Measurements from ENCODE around the gene PAX5.

Gene PAX5

DNA sequence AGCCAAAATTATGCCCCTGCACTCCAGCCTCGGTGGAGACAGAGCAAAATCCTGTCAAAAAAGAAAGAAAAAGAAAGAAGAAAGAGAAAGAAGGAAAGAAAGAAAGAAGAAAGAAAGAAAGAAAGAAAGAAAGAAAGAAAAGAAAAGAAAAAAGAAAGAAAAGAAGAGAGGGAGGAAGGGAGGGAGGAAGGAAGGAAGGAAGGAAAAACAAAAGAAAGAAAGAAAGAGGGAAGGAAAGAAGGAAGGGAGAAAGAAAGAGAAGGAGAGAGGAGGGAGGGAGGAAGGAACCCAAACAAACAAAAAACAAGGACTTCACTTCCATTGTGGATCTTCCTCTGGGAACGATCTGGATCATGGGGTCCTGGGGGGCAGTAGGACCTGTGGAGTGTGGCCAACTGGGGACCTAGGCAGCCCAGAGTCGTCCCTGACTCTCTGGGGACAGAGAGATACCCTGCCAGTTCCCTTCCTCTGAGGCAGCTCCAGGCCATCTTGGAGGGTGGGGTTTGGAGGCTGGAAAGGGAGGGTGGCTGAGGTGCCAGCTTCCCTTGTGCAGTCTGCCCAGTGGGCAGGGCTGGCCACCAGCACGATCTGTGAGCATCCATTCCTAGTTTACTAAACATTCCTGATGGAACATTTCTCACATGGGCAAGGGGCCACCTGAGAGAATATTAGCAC, 216.8 kb downstream of the PAX5 start:
- Histone ChIP-seq H3K4me3 (ENCODE audit: low read length) (peak overlapping the region; percentile 76), H3K36me3 (ENCODE audit: control insufficient read depth, insufficient read depth, low read length, severe bottlenecking) (no peaks in the 10 kb centered on the region), H3K9ac (ENCODE audit: low read length) (peak overlapping the region; percentile 88), H3K4me1 (ENCODE audit: control insufficient read depth, insufficient read depth, low read length) (peaks cover 53% of the 10 kb centered on the region), H3K27me3 (replicated peaks; ENCODE audit: control insufficient read depth, insufficient read depth, low read length) (peaks cover 40% of the 10 kb centered on the region), H3K9me3 (ENCODE audit: control insufficient read depth, low read length) (peaks cover 12% of the 10 kb centered on the region)
- DNase-seq (ENCODE audit: low read depth): no peak

GRCh38 chr9:36816371-36816770, 217.7 kb downstream of the PAX5 start:
- no peaks in the 10 kb centered on the region for H3K36me3 ChIP-seq (ENCODE audit: control insufficient read depth, insufficient read depth, low read length, severe bottlenecking)
- peaks cover 36% of the 10 kb centered on the region for H3K27me3 ChIP-seq (replicated peaks; ENCODE audit: control insufficient read depth, insufficient read depth, low read length)
- H3K9ac ChIP-seq (ENCODE audit: low read length): peak overlapping the region; percentile 55
- peak overlapping the region; percentile 31 for H3K4me3 ChIP-seq (ENCODE audit: low read length)
- H3K9me3 ChIP-seq (ENCODE audit: control insufficient read depth, low read length): peaks cover 14% of the 10 kb centered on the region
- DNase-seq (ENCODE audit: low read depth): no peak
- peaks cover 48% of the 10 kb centered on the region for H3K4me1 ChIP-seq (ENCODE audit: control insufficient read depth, insufficient read depth, low read length)

- Histone ChIP-seq H3K36me3 (ENCODE audit: control insufficient read depth, insufficient read depth, low read length, severe bottlenecking) (no peaks in the 10 kb centered on the region), H3K27me3 (replicated peaks; ENCODE audit: control insufficient read depth, insufficient read depth, low read length) (peaks cover 32% of the 10 kb centered on the region), H3K9ac (ENCODE audit: low read length) (peak overlapping the region; percentile 55), H3K4me3 (ENCODE audit: low read length) (peak overlapping the region; percentile 31), H3K9me3 (ENCODE audit: control insufficient read depth, low read length) (peaks cover 20% of the 10 kb centered on the region), H3K4me1 (ENCODE audit: control insufficient read depth, insufficient read depth, low read length) (peaks cover 48% of the 10 kb centered on the region)
- DNase-seq (ENCODE audit: low read depth): no peak
Measured at GRCh38 chr9:36815566-36816348, 218.3 kb downstream of the PAX5 start.

DNA sequence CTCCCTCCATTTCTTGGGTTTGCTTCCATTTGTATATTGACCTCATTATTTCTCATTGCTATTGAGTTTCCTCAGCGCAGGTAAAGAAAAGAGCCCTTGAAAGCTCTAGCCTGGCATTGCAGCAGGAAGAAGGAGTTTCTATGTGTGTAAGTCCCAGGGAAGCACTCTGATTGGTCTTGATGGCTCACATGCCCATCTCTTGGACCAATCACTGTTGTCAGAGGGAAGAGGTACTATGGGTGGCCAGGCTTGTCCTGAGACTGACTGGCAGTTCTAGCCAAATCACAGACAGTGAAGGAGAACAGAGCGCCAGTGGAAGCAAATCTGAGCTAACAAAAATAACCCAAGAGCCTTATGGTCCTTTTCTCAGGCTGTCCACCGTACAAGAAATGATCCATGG, 219.0 kb downstream of the PAX5 start:
- Histone ChIP-seq H3K9me3 (ENCODE audit: control insufficient read depth, low read length) (peaks cover 24% of the 10 kb centered on the region), H3K4me1 (ENCODE audit: control insufficient read depth, insufficient read depth, low read length) (peaks cover 42% of the 10 kb centered on the region), H3K36me3 (ENCODE audit: control insufficient read depth, insufficient read depth, low read length, severe bottlenecking) (no peaks in the 10 kb centered on the region), H3K4me3 (ENCODE audit: low read length) (no peak overlapping the region), H3K27me3 (replicated peaks; ENCODE audit: control insufficient read depth, insufficient read depth, low read length) (peaks cover 36% of the 10 kb centered on the region), H3K9ac (ENCODE audit: low read length) (peak overlapping the region; percentile 27)
- no peak for DNase-seq (ENCODE audit: low read depth)

DNA sequence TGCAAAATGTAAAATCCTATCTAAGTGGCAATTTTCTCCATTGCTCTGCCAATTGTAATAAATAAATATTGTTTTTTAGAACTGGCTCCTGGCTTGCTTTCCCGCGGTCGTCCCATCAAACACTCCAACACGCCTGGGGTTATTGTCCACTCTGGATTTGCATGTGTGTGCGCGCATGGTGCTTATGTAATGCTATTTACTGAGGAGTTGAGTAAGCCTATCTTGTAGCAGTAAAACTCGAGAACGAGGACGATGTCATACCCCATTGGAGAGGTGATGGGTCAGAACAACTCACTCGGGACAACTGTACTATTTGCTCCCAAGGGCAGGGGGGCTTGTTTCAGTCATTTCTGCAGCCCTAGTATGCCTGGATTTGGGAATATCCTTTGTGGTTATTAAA, 220.9 kb downstream of the PAX5 start:
- Histone ChIP-seq H3K4me3 (ENCODE audit: low read length) (no peak overlapping the region), H3K4me1 (ENCODE audit: control insufficient read depth, insufficient read depth, low read length) (peaks cover 30% of the 10 kb centered on the region), H3K9ac (ENCODE audit: low read length) (no peak overlapping the region), H3K9me3 (ENCODE audit: control insufficient read depth, low read length) (peaks cover 24% of the 10 kb centered on the region), H3K36me3 (ENCODE audit: control insufficient read depth, insufficient read depth, low read length, severe bottlenecking) (no peaks in the 10 kb centered on the region), H3K27me3 (replicated peaks; ENCODE audit: control insufficient read depth, insufficient read depth, low read length) (peaks cover 40% of the 10 kb centered on the region)
- no peak for DNase-seq (ENCODE audit: low read depth)

- no peak for DNase-seq (ENCODE audit: low read depth)
Measured at GRCh38 chr9:36812556-36812955, 221.5 kb downstream of the PAX5 start.

DNA sequence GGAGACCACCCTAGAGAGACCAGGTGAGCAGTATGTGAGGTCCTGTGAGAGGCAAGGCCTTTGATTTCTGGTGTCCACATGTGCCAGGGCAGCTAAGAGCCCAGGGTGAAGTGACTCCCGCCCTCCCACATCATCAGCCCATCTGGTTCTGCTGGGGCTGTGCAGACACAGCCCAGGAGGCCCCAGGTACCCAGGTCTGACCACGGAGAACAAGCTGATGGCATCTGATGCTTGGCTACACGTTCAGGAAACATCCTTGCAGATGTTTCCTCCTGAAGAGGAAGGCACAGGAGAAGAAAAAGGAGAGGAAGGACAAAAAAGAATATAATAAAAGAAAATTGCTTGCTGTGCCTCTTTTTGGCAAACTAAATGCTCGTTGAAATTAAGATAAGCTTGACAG, 225.8 kb downstream of the PAX5 start:
- DNase-seq (ENCODE audit: low read depth): no peak
- no peak overlapping the region for H3K9ac ChIP-seq (ENCODE audit: low read length)
- no peaks in the 10 kb centered on the region for H3K36me3 ChIP-seq (ENCODE audit: control insufficient read depth, insufficient read depth, low read length, severe bottlenecking)
- H3K9me3 ChIP-seq (ENCODE audit: control insufficient read depth, low read length): peaks cover 21% of the 10 kb centered on the region
- H3K27me3 ChIP-seq (replicated peaks; ENCODE audit: control insufficient read depth, insufficient read depth, low read length): peaks cover 72% of the 10 kb centered on the region
- no peak overlapping the region for H3K4me3 ChIP-seq (ENCODE audit: low read length)
- H3K4me1 ChIP-seq (ENCODE audit: control insufficient read depth, insufficient read depth, low read length): no peaks in the 10 kb centered on the region

More at GRCh38 chr9:36812556-36812955, 221.5 kb downstream of the PAX5 start:
- peaks cover 24% of the 10 kb centered on the region for H3K9me3 ChIP-seq (ENCODE audit: control insufficient read depth, low read length)
- H3K4me1 ChIP-seq (ENCODE audit: control insufficient read depth, insufficient read depth, low read length): peaks cover 24% of the 10 kb centered on the region
- peaks cover 39% of the 10 kb centered on the region for H3K27me3 ChIP-seq (replicated peaks; ENCODE audit: control insufficient read depth, insufficient read depth, low read length)
- no peak overlapping the region for H3K9ac ChIP-seq (ENCODE audit: low read length)
- H3K36me3 ChIP-seq (ENCODE audit: control insufficient read depth, insufficient read depth, low read length, severe bottlenecking): no peaks in the 10 kb centered on the region
- no peak overlapping the region for H3K4me3 ChIP-seq (ENCODE audit: low read length)

GRCh38 chr9:36803961-36804360, 230.1 kb downstream of the PAX5 start:
- Histone ChIP-seq H3K9ac (ENCODE audit: low read length) (no peak overlapping the region), H3K4me3 (ENCODE audit: low read length) (no peak overlapping the region), H3K36me3 (ENCODE audit: control insufficient read depth, insufficient read depth, low read length, severe bottlenecking) (no peaks in the 10 kb centered on the region), H3K4me1 (ENCODE audit: control insufficient read depth, insufficient read depth, low read length) (peaks cover 16% of the 10 kb centered on the region), H3K27me3 (replicated peaks; ENCODE audit: control insufficient read depth, insufficient read depth, low read length) (peaks cover 72% of the 10 kb centered on the region), H3K9me3 (ENCODE audit: control insufficient read depth, low read length) (peaks cover 6% of the 10 kb centered on the region)
- DNase-seq (ENCODE audit: low read depth): no peak

DNA sequence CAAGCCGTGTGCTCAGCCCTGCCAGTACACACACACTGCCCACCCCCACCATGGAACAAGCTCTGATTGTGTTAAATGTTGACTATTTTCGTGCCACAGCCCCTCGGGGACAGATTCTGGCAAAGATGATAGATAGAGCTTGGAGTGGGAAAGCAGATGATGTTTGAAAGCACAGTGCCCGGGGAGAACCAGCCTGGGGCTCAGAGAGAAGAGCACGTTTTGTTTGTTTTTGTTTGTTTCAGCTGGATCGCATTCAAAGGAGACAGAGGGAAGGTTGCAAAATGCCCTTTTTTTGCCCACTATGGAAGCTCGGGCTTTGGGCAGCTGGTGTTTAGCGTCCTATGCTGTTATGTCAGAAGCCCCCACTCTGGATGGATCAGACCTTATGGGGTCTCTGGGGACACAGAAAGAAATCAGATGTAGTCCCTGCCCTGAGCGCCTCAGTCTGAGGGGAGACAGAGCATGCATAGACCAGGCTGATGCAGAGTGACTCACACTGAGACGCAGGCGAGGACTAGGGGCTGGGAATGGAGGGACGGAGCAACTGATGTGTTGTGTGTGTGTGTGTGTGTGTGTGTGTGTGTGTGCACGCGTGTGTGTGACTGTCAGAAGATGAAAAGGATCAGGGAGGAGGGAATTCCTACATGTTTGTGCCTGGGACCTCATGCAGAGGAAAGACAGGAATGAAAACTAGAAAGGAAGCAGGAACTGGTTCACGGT, 231.7 kb downstream of the PAX5 start:
- Histone ChIP-seq H3K9ac (ENCODE audit: low read length) (no peak overlapping the region), H3K36me3 (ENCODE audit: control insufficient read depth, insufficient read depth, low read length, severe bottlenecking) (no peaks in the 10 kb centered on the region), H3K9me3 (ENCODE audit: control insufficient read depth, low read length) (peaks cover 6% of the 10 kb centered on the region), H3K4me3 (ENCODE audit: low read length) (peak overlapping the region; percentile 17), H3K27me3 (replicated peaks; ENCODE audit: control insufficient read depth, insufficient read depth, low read length) (peaks cover 63% of the 10 kb centered on the region), H3K4me1 (ENCODE audit: control insufficient read depth, insufficient read depth, low read length) (peaks cover 25% of the 10 kb centered on the region)
- DNase-seq (ENCODE audit: low read depth): peak; percentile 51

- no peaks in the 10 kb centered on the region for H3K36me3 ChIP-seq (ENCODE audit: control insufficient read depth, insufficient read depth, low read length, severe bottlenecking)
- peaks cover 25% of the 10 kb centered on the region for H3K4me1 ChIP-seq (ENCODE audit: control insufficient read depth, insufficient read depth, low read length)
- no peak overlapping the region for H3K9ac ChIP-seq (ENCODE audit: low read length)
- H3K27me3 ChIP-seq (replicated peaks; ENCODE audit: control insufficient read depth, insufficient read depth, low read length): peaks cover 52% of the 10 kb centered on the region
- peaks cover 6% of the 10 kb centered on the region for H3K9me3 ChIP-seq (ENCODE audit: control insufficient read depth, low read length)
- no peak for DNase-seq (ENCODE audit: low read depth)
- no peak overlapping the region for H3K4me3 ChIP-seq (ENCODE audit: low read length)
Measured at GRCh38 chr9:36800455-36800854, 233.6 kb downstream of the PAX5 start.
